GM19193 (cell line): ENCODE results near the gene CCDC24.

ENCODE experiments used
- POLR2A ChIP-seq: IDR thresholded peaks from 4 replicates; pipeline ENCODE4 v1.6.1; 2011; ENCODE audit not compliant: insufficient read depth, insufficient read length; ENCODE audit errors: extremely low read depth

The CCDC24 gene

DNA sequence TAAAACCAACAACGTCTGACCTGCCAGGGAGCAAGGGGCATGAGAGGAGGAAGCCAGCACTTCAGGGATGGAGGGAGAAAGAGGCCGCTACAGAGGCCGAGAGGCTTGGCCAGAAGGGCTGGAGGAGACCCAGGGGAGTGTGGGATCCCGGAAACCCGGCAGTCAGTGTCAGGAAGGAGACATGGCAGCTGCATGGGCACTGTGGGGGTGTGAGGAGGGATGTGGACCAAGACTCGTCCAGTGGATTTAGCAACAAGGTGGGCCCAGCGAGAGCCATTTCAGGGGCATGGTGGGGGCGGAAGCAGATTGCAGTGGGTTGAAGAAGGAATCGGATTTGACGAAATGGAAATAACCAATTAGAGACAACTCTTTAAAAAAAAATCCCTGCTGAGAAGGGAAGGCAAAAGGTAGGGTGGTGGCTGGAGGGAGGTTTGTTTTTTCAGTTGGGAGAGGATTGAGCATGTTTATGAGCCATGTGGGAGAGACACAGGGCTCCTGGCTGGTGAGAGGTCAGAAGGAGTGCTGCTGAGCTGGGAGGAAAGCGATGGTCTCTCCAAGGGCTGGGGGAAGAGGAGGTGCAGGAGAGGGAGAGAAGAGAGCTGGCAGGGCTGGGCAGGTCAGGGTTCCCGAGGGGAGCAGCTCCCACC is 8.0 kb upstream of the CCDC24 start:
- no peak for TF ChIP-seq POLR2A

DNA sequence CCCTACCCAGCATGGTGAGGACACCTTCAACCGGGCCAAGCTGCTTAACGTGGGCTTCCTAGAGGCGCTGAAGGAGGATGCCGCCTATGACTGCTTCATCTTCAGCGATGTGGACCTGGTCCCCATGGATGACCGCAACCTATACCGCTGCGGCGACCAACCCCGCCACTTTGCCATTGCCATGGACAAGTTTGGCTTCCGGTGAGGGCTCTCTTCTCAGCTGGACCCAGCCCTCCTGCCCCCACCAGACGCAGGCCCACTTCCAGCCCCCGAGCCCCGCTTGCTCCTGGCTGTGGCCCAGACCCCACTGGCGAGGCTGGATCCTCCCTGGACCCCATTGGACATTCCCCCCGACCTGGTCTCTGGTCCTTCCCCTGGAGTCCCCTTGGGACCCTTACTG is 6.5 kb upstream of the CCDC24 start:
- TF ChIP-seq POLR2A = no peak

DNA sequence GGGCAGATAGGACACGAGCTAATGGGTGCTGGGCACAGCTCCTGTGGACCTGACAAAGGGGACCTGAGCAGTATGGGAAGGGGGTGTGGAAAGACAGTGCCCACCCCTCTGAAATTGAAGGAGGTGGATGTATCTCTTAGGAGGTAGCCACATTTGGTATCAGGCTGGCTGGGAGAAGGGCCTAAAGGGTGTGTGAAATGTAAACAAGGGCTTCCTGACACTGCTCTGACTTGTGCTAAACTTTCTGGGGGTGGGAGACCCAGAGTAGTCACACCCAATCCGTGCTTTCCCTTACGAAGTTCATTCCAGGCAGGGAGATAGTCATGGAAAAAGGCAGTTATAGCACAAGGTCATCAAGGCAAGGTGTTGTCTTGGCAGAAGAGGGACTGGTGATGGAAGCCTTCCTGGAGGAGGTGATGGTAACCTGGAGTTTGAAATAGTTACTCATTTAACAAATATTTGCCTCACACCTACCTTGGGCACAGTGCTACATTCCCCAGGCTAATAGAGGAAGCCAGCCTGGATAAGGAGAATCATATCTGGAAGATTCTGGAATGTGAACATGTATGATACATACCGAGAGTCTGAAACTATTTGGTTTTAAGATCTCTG is 5.3 kb upstream of the CCDC24 start:
- TF ChIP-seq POLR2A = no peak

DNA sequence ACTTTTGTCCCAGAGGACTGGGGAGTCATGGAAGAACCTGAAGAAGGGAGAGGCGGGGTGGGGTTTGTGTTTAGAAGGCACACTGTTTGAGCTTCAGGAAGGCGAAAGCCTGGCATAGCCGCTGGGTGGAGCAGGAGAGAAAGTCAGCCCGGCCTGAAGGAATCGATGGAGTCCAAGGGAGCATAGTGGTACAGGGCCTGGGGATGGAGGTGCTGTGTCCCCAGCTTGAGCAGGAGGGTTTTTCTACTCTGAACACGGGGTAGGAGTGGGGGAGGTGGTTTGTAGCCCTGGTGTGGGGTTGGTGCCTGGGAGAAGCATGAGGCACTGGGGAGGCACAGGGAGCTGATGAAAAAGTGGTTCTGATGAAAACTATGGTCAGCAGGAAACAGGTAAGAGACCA is 4.7 kb upstream of the CCDC24 start:
- no peak for TF ChIP-seq POLR2A

DNA sequence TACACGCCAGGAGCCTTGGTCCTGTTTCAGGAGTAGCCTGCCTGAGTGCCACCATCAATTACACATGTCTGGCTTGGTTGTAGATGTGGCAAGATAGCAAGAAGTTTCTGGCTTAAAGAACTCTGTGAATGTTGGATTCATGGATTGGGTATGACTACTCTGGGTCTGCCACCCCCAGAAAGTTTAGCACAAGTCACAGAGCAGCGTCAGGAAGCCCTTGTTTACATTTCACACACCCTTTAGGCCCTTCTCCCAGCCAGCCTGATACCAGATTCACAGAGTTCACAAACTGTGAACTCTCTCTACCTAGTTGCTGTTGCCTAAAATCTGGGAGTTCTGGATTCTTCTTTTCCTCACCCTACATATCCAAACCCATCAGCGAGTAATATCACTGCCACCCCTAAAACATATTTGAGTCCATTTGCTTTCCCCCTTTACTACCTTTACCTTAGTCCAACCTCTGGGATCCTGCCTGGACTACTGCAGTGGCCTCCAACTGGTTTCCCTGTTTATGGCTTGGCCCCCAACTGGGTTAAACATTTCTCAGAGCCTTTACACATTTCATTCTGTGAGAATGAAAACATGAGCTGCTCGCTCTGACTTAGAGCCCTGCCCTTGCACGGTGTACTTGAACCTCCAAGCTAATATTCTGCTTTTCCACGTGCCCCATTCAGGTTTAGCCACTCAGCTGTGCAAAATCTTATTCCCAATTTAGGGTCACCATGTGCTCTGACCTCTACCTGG is 4.1 kb upstream of the CCDC24 start:
- no peak for TF ChIP-seq POLR2A

DNA sequence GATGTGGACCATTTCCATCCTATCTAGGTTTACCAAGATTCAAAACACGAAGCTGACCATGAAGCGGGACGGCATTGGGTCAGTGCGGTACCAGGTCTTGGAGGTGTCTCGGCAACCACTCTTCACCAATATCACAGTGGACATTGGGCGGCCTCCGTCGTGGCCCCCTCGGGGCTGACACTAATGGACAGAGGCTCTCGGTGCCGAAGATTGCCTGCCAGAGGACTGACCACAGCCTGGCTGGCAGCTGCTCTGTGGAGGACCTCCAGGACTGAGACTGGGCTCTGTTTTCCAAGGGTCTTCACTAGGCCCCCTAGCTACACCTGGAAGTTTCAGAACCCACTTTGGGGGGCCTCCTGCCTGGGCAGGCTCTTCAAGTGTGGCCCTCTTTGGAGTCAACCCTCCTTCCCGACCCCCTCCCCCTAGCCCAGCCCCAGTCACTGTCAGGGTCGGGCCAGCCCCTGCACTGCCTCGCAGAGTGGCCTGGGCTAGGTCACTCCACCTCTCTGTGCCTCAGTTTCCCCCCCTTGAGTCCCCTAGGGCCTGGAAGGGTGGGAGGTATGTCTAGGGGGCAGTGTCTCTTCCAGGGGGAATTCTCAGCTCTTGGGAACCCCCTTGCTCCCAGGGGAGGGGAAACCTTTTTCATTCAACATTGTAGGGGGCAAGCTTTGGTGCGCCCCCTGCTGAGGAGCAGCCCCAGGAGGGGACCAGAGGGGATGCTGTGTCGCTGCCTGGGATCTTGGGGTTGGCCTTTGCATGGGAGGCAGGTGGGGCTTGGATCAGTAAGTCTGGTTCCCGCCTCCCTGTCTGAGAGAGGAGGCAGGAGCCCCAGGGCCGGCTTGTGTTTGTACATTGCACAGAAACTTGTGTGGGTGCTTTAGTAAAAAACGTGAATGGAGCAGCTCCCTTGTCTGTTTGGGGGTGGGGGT is 864 bp upstream of the CCDC24 start:
- TF ChIP-seq POLR2A = no peak

DNA sequence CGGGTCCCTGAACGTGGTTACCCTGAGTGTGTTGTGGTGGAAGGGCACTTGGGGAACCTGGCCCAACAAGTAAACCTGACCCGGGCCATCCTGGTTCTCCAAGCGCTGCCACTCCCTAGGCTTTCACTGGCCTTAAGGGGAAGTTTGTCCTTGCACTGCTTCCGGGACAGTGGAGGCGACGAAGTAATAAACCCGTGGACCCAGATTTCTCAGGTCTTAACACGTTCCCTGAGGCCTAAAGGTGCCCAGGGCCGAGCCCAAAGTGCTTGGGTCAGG is 261 bp upstream of the CCDC24 start:
- TF ChIP-seq POLR2A = no peak

DNA sequence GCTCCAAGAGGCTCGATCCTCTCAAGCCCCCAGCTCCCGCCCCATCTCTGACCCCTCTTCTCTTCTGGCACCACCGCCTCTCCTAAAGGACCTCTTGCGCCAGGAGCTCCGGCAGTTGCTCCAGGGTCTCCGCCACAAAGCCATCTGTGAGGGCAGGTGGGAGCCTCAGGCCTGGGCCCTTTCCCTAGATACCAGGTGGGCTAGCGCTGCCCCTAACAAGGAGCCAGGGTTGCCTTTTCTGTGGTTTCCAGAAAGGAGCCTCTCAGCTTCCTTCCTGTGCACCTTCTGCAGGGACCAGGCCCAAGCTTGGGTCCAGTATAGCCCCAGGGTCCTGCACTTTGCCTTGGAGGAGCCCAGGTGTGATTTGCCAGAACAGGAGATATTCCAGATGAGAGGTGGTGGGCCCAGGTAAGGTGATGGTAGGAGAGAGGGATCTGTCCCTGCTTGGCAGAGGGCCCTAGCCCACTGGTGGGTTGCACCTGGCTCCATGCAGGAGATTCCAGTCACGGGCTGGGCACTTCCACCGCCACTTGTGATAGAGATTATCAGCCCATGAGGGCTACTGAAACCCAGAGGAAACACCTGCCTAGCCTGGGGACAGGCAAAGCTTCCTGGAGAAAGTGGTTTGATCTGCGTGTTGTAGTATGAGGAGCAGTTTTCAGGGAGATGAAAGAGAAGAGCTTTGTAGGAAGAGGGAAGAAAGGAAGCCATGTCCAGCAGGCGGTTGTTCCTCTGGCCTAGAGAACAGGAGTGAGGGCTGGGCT is 1.0 kb downstream of the CCDC24 start:
- no peak for TF ChIP-seq POLR2A

DNA sequence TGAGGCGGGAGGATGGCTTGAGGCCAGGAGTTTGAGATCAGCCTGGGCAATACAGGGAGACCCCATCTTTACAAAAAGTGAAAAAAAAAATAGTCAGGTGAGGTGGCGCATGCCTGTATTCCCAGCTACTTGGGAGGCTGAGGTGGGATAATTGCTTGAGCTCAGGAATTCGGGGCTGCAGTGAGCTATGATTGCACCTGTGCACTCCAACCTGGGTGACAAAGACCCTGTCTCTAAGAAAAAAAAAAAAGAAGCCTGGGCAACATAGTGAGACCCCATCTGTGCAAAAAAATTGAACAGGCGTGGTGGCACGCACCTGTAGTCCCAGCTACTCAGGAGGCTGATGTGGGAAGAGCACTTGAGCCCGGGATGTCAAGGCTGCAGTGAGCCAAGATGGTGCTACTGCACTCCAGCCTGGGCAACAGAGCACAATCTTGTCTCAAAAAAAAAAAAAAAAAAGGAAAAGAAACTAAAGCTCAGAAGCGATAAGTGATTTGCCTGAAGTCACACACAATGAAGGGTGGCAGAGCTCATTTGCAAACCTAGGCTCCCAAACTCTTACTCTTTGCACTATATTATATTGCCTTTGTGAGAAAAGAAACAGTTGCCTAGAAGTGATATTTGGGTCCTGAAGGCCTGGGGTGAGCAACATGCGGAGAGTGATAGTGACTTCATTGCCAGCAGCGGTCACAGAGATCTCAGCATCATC is 2.0 kb downstream of the CCDC24 start:
- TF ChIP-seq POLR2A = no peak

DNA sequence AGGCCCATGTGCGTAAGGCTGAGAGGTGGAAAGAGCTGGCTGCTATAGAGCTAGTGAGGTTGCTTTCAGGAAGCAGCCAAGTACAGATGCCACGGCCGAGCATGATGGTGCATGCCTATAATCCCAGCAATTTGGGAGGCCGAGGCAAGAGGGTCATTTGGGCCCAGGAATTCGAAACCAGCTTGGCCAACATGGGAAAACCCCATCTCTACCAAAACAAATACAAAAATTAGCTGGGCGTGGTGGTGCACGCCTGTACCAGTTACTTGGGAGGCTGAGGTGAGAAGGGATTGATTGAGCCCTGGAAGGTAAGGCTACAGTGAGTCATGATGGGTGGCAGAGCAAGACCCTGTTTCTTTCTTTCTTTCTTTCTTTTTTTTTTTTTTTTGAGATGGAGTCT is 2.7 kb downstream of the CCDC24 start:
- TF ChIP-seq POLR2A = no peak

DNA sequence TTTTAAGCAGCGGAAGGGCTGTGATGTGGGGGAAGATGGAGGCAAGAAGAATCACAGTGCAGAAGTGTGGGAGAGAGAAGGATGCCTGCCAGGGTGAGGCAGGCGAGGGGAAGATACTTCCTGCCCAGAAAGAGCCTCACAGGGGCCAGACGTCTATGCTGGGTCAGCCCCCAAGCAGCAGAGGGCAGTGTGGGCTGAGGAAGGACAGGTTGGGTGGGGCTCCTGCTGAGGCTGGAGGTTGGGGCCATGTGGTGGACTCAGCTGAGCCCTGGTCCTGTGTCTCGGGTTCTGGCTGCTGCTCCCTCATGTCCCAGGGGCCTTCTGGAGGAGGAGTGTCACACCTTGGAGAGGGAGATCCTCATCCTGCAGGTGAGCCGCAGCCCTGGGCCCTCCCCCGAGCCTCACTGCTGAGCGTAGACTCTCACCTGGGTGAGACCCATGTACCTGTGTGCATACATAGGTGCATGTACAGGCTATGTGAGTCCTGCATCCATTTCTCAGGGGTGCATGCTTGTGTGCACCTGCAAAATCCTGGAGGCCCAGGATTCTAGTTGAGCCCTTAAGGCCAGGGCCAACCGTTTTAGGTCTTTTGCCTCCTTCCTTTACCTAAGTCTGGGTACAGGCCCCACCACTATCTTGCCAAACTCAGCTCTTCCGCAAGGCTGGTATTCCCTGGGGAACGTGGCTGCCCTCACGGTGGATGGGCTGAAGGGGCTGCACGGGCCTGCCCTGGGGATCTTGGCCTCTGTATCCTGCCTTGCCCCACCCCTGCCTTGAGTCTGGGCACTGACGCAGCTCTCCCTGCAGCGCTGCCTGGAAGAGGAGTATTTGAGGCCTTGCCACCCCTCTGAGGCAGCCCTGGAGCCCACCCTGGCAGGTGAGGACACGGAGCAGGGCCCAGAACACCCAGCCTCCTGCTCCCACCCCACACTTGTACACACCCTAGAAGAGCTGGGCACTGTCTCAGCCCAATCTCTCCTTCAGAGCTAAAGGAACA is 3.7 kb downstream of the CCDC24 start:
- TF ChIP-seq POLR2A = no peak

DNA sequence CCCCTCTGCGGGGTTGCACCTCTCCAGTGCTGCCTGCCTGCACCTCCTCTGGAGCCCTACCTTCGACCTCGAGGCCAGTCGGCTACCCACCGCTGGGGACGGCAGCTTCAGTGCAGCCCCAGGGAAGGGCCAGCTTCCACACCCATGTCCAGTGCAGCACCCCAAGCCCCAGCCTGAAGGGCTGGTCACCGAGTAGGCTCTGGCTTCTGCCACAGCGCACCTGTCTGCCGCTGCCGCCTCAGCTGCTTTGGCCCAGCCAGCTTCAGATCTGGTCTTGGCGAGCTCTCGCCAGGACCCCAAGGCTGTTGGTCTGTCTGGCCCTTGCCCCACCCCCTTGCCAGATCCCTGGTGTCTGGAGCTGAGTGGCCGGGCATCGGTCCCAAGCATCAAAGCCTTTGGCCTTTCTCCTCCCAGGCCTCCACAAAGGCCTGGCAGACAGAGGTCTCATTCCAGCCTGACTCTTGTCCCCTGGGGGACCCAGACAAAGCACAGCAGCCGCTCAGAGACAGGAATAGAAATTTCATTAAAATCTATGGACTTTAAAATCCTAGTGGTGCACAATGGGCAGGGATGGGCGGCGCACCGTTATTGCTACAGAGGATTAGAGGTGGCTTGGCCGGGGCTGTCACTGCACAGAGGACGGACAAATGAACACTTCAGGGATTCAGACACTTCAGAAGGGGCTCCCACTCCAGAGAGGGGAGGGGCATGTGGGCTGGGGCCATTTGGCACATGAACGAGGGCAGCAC is 4.8 kb downstream of the CCDC24 start:
- no peak for TF ChIP-seq POLR2A
